ENCODE results near the gene TAS1R3.

TAS1R3 gene

DNA sequence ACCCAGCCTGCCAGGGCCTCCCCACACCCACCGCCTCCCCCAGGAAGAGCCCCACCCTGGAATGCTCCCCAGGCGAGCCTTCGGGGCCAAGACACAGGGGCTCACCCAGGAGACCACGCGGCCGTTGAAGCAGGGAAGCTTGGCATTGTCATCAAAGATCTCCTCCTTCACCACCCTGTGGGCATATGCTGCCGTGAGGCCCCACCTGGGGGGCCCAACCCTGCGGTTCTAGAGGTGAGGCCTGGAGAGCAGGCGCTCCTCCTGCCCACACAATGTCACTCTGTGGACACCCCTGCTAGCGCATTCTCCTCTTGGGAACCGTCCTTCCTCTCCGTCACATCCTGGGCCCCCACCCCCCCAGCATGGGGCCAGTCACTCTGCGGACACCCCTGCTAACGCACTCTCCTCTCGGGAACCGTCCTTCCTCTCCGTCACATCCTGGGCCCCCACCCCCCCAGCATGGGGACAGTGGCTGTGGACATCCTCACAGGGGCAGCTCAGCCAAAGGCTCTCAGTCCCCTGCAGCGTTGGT, 11.6 kb downstream of the TAS1R3 start:
- WGBS, 2 experiments (ENCODE audit: insufficient coverage in 2 of 2): 94 to 95% methylated on average over 11 to 12 of the region's 18 CpGs
- Histone ChIP-seq H3K27ac (ENCODE audit: low read depth, low read length, severe bottlenecking) (no peak overlapping the region), H3K36me3 (ENCODE audit: control insufficient read depth, insufficient read depth, low read length) (peaks cover 35% of the 10 kb centered on the region), H3K9me3 (ENCODE audit: control insufficient read depth, low read length) (no peaks in the 10 kb centered on the region), H3K4me3 (ENCODE audit: extremely low read depth, insufficient read depth, low read length, poor library complexity, severe bottlenecking) (no peak overlapping the region), H3K4me1 (ENCODE audit: control insufficient read depth, insufficient read depth, low read length, poor library complexity, severe bottlenecking) (peaks cover 16% of the 10 kb centered on the region)

DNA sequence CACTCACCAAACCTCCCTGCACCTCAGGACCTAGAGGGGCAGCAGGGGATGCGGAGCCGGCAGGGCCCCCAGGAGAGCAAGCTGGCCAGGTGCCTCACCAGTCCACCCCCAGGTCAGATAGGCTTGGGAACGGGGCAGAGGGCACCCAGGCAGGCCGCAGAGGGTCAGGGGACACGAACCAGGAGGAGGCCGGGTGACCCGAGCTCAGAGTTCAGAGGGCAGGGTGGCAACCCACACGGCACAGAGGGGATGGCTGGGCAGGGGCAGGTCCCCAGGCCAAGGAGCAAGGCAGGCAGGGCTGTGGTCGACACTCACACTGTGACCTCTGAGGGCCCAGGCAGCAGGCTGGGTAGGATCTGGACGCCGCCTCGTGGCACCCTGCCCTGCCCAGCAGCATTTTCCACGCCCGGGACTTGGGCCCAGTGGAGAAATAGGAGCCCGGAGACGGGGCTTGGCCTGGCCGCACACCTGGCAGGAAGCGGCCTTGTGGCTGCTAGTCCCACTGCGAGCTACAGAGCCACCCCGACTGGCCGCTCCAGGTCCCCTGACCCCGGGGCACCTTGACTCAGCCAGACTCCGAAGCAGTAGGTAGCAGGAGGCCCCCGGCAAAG, 12.8 kb downstream of the TAS1R3 start:
- H3K36me3 ChIP-seq (ENCODE audit: control insufficient read depth, insufficient read depth, low read length): peaks cover 22% of the 10 kb centered on the region
- peaks cover 19% of the 10 kb centered on the region for H3K4me1 ChIP-seq (ENCODE audit: control insufficient read depth, insufficient read depth, low read length, poor library complexity, severe bottlenecking)
- no peak overlapping the region for H3K4me3 ChIP-seq (ENCODE audit: extremely low read depth, insufficient read depth, low read length, poor library complexity, severe bottlenecking)
- H3K27ac ChIP-seq (ENCODE audit: low read depth, low read length, severe bottlenecking): no peak overlapping the region
- H3K9me3 ChIP-seq (ENCODE audit: control insufficient read depth, low read length): no peaks in the 10 kb centered on the region
- 94 to 96% methylated on average over 22 to 24 of the region's 24 CpGs for WGBS, 2 experiments (ENCODE audit: insufficient coverage in 2 of 2)

DNA sequence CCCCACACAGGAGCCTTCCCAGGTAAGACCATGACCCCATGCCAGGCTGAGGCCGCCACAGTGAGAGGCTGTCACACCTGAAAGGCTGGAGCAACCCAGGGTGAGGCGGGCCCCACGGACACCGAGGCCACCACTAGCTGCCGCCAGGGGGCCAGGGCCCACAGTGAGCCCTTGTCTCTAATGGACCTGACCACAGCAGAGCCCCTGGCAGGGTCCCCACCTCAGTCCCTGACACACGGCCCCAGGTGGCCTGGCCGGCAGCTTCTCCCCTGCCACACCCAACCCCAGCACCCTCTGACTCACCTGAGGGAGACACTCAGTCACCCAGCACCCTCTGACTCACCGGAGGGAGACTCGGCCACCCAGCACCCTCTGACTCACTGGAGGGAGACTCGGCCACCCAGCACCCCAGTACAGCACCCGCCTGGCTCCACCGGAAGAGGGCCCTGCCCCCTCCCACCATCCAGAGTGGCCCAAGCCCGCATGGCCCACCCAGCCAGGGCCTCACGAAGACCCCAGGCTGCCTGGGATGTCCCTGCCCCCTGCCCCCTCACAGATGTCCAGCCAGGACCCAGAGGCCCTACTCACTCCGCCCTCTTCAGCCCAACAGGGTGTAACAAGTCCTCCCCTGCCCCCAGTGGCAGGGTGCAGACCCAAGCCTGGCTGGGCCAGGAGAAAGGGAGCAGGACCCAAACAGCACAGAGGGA, 13.7 kb downstream of the TAS1R3 start:
- Histone ChIP-seq H3K36me3 (ENCODE audit: control insufficient read depth, insufficient read depth, low read length) (peaks cover 20% of the 10 kb centered on the region), H3K4me1 (ENCODE audit: control insufficient read depth, insufficient read depth, low read length, poor library complexity, severe bottlenecking) (peaks cover 19% of the 10 kb centered on the region), H3K9me3 (ENCODE audit: control insufficient read depth, low read length) (no peaks in the 10 kb centered on the region), H3K4me3 (ENCODE audit: extremely low read depth, insufficient read depth, low read length, poor library complexity, severe bottlenecking) (no peak overlapping the region), H3K27ac (ENCODE audit: low read depth, low read length, severe bottlenecking) (no peak overlapping the region)
- 71 to 88% methylated on average over 12 to 14 of the region's 15 CpGs for WGBS, 2 experiments (ENCODE audit: insufficient coverage in 2 of 2)

DNA sequence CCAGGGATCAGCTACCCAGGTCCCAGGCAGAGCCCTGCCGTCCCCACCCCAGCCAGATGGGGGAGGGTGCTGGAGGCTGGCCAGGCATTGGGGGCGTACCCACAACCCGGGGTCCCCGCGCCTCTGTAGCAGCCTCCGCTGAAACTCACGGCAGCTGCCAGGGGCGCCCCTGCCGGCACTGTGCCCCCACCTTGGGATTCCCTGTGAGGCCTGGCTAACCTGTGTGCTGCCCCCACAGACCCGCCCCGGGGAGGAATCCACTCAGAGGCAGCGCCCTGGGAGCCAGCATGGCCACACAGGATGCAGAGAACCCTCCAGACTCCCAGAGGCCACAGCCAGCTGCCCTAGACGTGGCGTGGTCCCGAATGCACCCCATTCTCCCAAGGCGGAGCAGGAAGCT, 14.3 kb downstream of the TAS1R3 start:
- 96% methylated on average over 15 to 16 of the region's 16 CpGs for WGBS, 2 experiments (ENCODE audit: insufficient coverage in 2 of 2)
- Histone ChIP-seq H3K4me3 (ENCODE audit: extremely low read depth, insufficient read depth, low read length, poor library complexity, severe bottlenecking) (no peak overlapping the region), H3K27ac (ENCODE audit: low read depth, low read length, severe bottlenecking) (no peak overlapping the region)

DNA sequence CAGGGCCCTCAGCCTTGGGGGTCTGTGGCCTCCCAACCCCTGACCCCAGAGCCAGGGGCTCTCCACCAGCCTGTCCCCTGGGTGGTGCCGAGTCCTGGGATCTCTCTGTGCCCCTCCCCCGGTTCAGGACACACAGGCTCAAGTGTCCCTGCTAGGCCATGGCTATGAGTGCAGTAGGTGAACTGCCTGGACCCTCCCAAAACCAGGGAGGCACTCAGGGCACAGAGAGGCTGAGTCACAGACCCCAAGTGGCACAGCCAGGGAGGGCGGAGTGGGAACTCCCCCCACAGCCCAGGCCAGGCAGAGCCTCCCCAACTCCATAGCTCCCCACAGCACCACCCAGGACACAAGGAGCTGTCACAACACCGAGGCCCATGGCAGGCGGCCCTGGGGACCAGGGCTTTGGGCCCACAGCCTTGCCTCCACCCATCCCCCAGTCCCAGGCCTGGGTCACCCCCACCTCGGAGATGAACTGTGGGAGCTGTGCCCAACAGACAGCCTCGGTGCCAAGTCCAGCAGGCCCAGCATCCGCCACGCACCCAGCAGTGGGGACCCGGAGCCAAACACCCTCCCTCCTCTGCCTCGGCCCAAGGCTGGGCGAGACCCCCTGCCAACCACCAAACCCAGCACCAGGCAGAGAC, 14.9 kb downstream of the TAS1R3 start:
- Histone ChIP-seq H3K4me1 (ENCODE audit: control insufficient read depth, insufficient read depth, low read length, poor library complexity, severe bottlenecking) (peaks cover 19% of the 10 kb centered on the region), H3K4me3 (ENCODE audit: extremely low read depth, insufficient read depth, low read length, poor library complexity, severe bottlenecking) (no peak overlapping the region), H3K27ac (ENCODE audit: low read depth, low read length, severe bottlenecking) (no peak overlapping the region), H3K9me3 (ENCODE audit: control insufficient read depth, low read length) (no peaks in the 10 kb centered on the region), H3K36me3 (ENCODE audit: control insufficient read depth, insufficient read depth, low read length) (peaks cover 11% of the 10 kb centered on the region)
- WGBS, 2 experiments (ENCODE audit: insufficient coverage in 2 of 2): 91 to 93% methylated on average over 4 to 7 of the region's 12 CpGs

More for the DNA sequence above, 14.3 kb downstream of the TAS1R3 start:
- H3K4me1 ChIP-seq (ENCODE audit: control insufficient read depth, insufficient read depth, low read length, poor library complexity, severe bottlenecking): peaks cover 19% of the 10 kb centered on the region
- peaks cover 17% of the 10 kb centered on the region for H3K36me3 ChIP-seq (ENCODE audit: control insufficient read depth, insufficient read depth, low read length)
- no peaks in the 10 kb centered on the region for H3K9me3 ChIP-seq (ENCODE audit: control insufficient read depth, low read length)

DNA sequence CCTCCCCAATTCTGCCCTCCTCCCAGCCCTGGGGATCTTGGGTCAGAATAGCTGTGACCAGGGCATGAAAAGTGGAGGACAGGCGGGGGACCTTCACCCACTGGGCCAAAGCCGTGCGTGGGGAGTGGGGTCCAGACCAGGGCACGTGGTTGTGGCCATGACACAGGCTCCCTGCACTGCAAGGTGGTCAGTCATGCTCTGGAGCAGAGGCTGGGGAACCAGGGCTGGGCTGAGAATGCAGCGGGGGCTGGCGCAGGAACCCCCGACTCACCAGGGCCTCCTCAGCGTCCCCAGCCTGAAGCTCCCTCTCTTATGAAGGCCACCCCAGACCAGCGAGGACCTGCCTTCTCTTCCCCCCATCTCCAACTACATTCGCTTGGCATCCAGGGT, 15.4 kb downstream of the TAS1R3 start:
- Histone ChIP-seq H3K27ac (ENCODE audit: low read depth, low read length, severe bottlenecking) (no peak overlapping the region), H3K36me3 (ENCODE audit: control insufficient read depth, insufficient read depth, low read length) (peaks cover 6% of the 10 kb centered on the region), H3K4me1 (ENCODE audit: control insufficient read depth, insufficient read depth, low read length, poor library complexity, severe bottlenecking) (peaks cover 21% of the 10 kb centered on the region), H3K9me3 (ENCODE audit: control insufficient read depth, low read length) (no peaks in the 10 kb centered on the region), H3K4me3 (ENCODE audit: extremely low read depth, insufficient read depth, low read length, poor library complexity, severe bottlenecking) (no peak overlapping the region)
- 98 to 99% methylated on average over 7 to 10 of the region's 10 CpGs for WGBS, 2 experiments (ENCODE audit: insufficient coverage in 2 of 2)

DNA sequence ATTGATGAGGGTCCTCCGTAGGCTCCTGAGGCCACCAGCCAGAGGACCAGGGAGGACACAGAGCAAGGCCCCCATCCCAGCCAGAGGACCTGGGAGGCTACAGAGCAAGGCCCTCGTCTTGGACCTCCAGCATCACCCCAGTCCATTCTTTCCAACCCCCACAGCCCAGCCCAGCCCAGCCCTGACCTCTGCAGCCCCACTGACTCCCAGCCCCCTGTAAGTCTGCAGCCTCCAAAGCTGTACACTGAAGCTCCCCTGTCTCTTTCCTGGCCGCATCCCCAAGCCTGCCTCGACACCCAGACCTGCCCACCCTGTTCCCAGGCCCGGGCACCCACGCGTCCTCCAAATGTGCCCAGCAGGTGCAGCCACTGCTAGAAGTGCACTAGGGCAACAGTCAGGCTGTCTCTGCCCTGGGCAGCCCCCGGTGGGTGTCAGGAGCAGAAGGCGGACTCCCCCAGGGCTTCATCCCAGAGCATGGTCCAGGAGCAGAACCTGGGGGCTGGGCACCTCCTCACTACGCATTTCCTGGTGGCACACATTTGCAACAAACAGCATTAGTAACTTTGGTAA, 16.0 kb downstream of the TAS1R3 start:
- Histone ChIP-seq H3K9me3 (ENCODE audit: control insufficient read depth, low read length) (no peaks in the 10 kb centered on the region), H3K36me3 (ENCODE audit: control insufficient read depth, insufficient read depth, low read length) (no peaks in the 10 kb centered on the region), H3K27ac (ENCODE audit: low read depth, low read length, severe bottlenecking) (no peak overlapping the region), H3K4me1 (ENCODE audit: control insufficient read depth, insufficient read depth, low read length, poor library complexity, severe bottlenecking) (peaks cover 26% of the 10 kb centered on the region), H3K4me3 (ENCODE audit: extremely low read depth, insufficient read depth, low read length, poor library complexity, severe bottlenecking) (peak overlapping the region; percentile 54)
- 83 to 94% methylated on average over 6 to 10 of the region's 10 CpGs for WGBS, 2 experiments (ENCODE audit: insufficient coverage in 2 of 2)

DNA sequence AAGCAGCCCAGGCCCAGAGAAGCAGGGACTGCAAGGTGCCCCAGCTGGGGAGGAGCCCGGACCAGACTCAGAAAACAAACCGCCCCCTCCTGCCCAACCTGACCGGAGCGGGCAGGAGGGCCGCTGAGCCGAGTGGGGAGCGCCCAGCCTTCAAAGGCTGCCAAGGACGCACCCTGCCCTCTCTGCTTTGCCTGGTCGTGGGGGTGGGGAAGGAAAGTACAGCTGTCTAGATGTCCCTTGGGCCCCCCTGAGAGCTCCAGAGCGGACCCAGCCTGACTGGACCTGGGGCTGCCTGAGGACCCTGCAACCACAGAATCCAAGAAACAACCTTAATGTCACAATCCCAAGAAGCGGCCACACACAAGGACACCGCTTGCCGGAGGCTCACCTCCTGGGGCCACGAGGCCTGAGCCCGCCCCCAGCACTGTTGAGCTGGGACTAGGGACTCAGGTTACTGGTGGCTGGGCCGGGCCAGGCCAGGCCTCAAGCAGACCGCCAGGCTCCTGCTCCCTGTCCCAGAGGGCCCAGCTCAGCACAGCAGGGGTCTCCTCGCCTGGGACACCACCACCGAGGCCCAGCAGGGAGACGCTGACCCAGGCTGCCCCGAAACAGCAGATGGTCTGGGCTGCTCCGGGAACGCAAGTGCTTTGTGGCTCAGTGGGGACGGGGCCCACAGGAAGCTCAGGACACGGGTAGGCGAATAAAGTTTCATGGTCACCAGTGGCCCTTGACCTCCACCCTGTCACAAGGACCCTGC, 16.8 kb downstream of the TAS1R3 start:
- Histone ChIP-seq H3K9me3 (ENCODE audit: control insufficient read depth, low read length) (no peaks in the 10 kb centered on the region), H3K4me1 (ENCODE audit: control insufficient read depth, insufficient read depth, low read length, poor library complexity, severe bottlenecking) (peaks cover 28% of the 10 kb centered on the region), H3K4me3 (ENCODE audit: extremely low read depth, insufficient read depth, low read length, poor library complexity, severe bottlenecking) (peak overlapping the region; percentile 54), H3K36me3 (ENCODE audit: control insufficient read depth, insufficient read depth, low read length) (peaks cover 5% of the 10 kb centered on the region), H3K27ac (ENCODE audit: low read depth, low read length, severe bottlenecking) (no peak overlapping the region)
- 27 to 29% methylated on average over 17 to 24 of the region's 26 CpGs for WGBS, 2 experiments (ENCODE audit: insufficient coverage in 2 of 2)

DNA sequence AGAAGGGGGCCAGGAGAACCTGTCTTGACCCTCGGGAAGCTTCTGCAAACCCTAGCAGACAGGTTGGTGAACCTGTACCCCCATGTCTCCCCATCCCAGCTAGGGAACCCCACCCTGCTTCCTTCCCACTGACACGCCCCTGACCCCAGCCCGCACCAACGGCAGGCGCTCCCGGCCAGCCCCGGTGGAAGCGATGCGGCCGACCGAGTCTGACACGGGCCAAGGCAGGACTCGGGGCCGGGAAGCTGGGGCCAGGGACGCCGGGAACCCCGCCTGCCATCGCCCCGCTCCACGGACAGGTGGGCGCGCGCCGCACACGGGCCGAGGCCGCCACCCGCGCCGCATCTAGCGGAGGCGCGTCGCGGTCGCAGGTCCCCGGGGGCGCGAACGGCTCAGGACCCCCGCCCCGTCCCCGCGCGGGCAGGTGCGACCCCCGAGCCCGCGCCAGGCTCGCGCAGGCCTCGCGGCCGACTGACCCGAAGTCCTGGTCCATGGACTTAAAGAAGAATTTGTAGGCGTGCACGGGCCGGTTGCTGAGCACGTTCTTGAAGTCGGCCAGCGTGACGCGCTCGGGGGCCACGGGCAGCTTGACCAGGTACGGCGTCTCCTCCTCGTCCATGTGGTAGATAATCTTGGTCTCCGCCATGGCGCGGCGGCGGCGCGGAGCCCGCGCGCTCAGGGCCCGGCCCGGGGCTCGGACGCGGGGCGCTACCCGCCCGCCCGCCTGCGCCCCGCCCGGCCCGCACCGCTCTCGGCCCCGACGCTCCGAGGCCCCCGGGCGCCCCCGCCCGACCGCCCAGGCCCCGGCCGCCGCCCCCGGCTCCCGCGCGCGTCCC, 17.6 kb downstream of the TAS1R3 start:
- peak overlapping the region; percentile 54 for H3K4me3 ChIP-seq (ENCODE audit: extremely low read depth, insufficient read depth, low read length, poor library complexity, severe bottlenecking)
- no peaks in the 10 kb centered on the region for H3K9me3 ChIP-seq (ENCODE audit: control insufficient read depth, low read length)
- H3K36me3 ChIP-seq (ENCODE audit: control insufficient read depth, insufficient read depth, low read length): peaks cover 11% of the 10 kb centered on the region
- WGBS, 2 experiments (ENCODE audit: insufficient coverage in 2 of 2): 0 to 2% methylated on average over 57 to 70 of the region's 109 CpGs
- H3K4me1 ChIP-seq (ENCODE audit: control insufficient read depth, insufficient read depth, low read length, poor library complexity, severe bottlenecking): peaks cover 36% of the 10 kb centered on the region
- H3K27ac ChIP-seq (ENCODE audit: low read depth, low read length, severe bottlenecking): no peak overlapping the region
